Astrocyte of the spinal cord (primary cell): Measurements from ENCODE around the gene PTPRG.
"Not testable (repeated sequence)": the region's sequence is repeated elsewhere in the genome, so short reads cannot be mapped to it uniquely, and the experiment has no call there.

ENCODE experiments used
- DNase-seq: peaks from one replicate; pipeline ENCODE4 v3.0.0; 2011; ENCODE audit warnings: low read depth, low spot score
- H3K4me3 ChIP-seq: 2 replicates; pipeline ENCODE4 v1.5.1; 2011; ENCODE audit warnings: low read depth, mild to moderate bottlenecking, low read length, moderate library complexity
- CTCF ChIP-seq: IDR thresholded peaks from 2 replicates; pipeline ENCODE4 v1.5.1; 2012; ENCODE audit warnings: low read depth, mild to moderate bottlenecking, low read length, inconsistent platforms
- in situ Hi-C: cut with HindIII; loops from 2 replicates; pipeline ENCODE4 v1.10.0; 2017; ENCODE audit warnings: low sequenced_read_pairs

The PTPRG gene

DNA sequence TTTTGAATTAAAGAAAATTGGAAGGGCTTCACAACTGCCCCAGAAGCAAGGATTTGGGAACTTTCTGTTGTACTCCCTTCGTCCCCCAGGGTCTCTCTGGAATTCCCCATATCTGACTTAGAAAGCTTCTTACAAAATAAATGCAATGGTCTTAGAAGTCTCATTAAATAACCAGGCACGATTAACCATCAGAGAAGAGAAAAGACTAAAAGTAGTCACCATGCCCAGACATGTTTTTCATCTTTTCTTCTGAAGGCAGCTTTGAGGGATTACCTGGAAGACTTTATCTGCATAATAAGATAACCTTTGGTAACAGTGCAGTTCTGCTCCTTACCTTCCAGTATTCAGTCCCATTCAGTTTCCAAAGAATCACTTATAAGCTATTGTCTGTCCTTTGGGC is 135.9 kb downstream of the PTPRG start:
- H3K4me3 ChIP-seq: no peak overlapping the region
- TF ChIP-seq CTCF: no peak
- DNase-seq: no peak
- in situ Hi-C loops: no loop called here

GRCh38 chr3:61698278-61699072 is 137.1 kb downstream of the PTPRG start:
- DNase-seq, in situ Hi-C loops, H3K4me3 ChIP-seq: not testable (repeated sequence)

GRCh38 chr3:61699622-61700021 is 138.3 kb downstream of the PTPRG start:
- no peak for DNase-seq
- no peak for TF ChIP-seq CTCF
- in situ Hi-C loops: no loop called here
- no peak overlapping the region for H3K4me3 ChIP-seq

GRCh38 chr3:61701011-61701410 is 139.6 kb downstream of the PTPRG start:
- no peak for DNase-seq
- in situ Hi-C loops: no loop called here
- H3K4me3 ChIP-seq: no peak overlapping the region
- no peak for TF ChIP-seq CTCF

DNA sequence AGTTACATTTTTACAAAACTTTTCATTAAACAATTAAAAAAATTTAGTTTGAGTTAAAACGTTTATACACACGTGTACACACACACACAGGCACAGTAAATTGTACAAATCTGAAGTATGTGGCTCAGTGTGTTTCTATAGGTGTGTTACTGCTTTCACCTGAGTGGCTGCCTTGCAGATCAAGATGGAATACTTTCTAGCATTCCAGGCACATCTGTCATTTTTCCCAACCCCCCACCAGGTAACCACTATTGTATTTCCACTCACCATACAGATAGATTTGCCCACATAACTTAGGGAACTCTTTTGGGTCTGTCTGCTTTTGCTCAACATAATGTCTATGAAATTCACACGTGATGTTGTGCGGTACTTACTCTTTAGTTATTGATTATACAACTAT is 141.1 kb downstream of the PTPRG start:
- TF ChIP-seq CTCF: no peak
- no peak for DNase-seq
- no peak overlapping the region for H3K4me3 ChIP-seq
- in situ Hi-C loops: no loop called here

GRCh38 chr3:61704807-61705206 is 143.4 kb downstream of the PTPRG start:
- H3K4me3 ChIP-seq: no peak overlapping the region
- no peak for DNase-seq
- in situ Hi-C loops: no loop called here
- no peak for TF ChIP-seq CTCF

- in situ Hi-C loops: no loop called here
- DNase-seq: no peak
- no peak overlapping the region for H3K4me3 ChIP-seq
- no peak for TF ChIP-seq CTCF
These were observed 146.1 kb downstream of the PTPRG start for GRCh38 chr3:61707492-61707891.

DNA sequence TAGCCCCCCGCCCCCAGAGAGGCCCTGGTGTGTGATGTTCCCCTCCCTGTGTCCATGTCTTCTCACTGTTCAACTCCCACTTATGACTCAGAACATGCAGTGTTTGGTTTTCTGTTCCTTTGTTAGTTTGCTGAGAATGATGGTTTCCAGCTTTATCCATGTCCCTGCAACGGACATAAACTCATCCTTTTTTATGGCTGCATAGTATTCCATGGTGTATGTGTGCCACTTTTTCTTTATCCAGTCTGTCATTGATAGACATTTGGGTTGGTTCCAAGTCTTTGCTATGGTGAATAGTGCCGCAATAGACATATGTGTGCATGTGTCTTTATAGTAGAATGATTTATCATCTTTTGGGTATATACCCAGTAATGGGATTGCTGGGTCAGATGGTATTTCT is 149.5 kb downstream of the PTPRG start:
- in situ Hi-C loops, H3K4me3 ChIP-seq, DNase-seq: not testable (repeated sequence)
